Spleen (tissue), 7 donors: ENCODE data around the gene ESR2.

Source experiments
- POLR2AphosphoS5 ChIP-seq, 3 donors: sonication (generic); formaldehyde crosslinking; IDR thresholded peaks; one replicate each; pipeline ENCODE4 v1.5.1; 2017; ENCODE audit warnings: antibody characterized with exemption in 3 of 3
- TF ChIP-seq, protein P1 (sequence below), 11 experiments: fragments of 200-600 bp in 7 of 11; fragments of 450-650 bp in 4 of 11; sonication (generic) in 4 of 11; IDR thresholded peaks in 8 of 11; conservative IDR thresholded peaks in 3 of 11; 1 replicate in 7 of 11; 2 replicates in 4 of 11; pipeline versions ENCODE4 v1.4.0 to v1.8.0; 2016 to 2021; ENCODE audit warnings: antibody characterized with exemption in 11 of 11, inconsistent platforms in 4 of 11, mild to moderate bottlenecking in 1 of 11
- donor health status: DM: no; HTN: no; CAD: no; lungs with moderate emphysema.
- donor health status: DM: no; HTN: no; CAD: no.
- donor health status: DM: no; HTN: no; CAD: no.

DNA sequence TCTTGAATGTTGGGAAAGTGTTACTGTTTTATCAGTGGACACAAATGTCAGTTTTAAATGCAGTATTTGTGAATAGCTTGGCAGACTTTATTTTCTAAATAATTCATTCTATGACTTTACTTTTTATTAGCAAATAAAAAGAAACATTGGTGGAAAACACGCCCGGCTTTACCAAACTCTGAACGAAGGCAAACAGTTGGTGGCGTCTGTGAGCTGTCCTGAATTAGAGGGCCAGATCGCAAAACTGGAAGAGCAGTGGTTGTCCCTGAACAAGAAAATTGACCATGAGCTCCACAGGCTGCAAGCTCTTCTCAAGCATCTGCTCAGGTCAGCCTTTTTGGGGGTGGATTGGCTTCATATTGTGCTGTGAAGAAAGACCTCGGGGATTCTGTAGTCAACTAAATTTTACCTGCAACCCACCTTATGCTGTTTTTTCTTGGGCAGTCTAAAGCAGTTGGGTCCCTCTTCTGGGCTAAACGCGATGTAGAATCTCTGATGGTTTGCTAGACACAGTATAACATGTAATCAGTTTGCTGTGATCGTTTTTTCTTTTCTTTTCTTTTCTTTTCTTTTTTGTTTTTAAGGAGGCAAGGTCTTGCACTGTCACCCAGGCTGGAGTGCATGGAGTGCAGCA, 156.4 kb downstream of the ESR2 start:
- no peak for TF ChIP-seq POLR2AphosphoS5 (IDR thresholded peaks at IDR 0.05)
- TF ChIP-seq, protein P1, sequence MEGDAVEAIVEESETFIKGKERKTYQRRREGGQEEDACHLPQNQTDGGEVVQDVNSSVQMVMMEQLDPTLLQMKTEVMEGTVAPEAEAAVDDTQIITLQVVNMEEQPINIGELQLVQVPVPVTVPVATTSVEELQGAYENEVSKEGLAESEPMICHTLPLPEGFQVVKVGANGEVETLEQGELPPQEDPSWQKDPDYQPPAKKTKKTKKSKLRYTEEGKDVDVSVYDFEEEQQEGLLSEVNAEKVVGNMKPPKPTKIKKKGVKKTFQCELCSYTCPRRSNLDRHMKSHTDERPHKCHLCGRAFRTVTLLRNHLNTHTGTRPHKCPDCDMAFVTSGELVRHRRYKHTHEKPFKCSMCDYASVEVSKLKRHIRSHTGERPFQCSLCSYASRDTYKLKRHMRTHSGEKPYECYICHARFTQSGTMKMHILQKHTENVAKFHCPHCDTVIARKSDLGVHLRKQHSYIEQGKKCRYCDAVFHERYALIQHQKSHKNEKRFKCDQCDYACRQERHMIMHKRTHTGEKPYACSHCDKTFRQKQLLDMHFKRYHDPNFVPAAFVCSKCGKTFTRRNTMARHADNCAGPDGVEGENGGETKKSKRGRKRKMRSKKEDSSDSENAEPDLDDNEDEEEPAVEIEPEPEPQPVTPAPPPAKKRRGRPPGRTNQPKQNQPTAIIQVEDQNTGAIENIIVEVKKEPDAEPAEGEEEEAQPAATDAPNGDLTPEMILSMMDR (IDR thresholded peaks at IDR 0.05 in 8 of 11, conservative IDR thresholded peaks at IDR 0.05 in 3 of 11) = peak in 1 of 11 experiments; percentile 9
